DMS153 treated with DMSO at 0.1 percent for 48 hours (cell line): ENCODE measurements around the gene CPT1A.
"Not testable (repeated sequence)": the region's sequence is repeated elsewhere in the genome, so short reads cannot be mapped to it uniquely, and the experiment has no call there.

Experiments
- DNase-seq: peaks from one replicate; lab custom pipeline; 2025; ENCODE audit not compliant: unreplicated experiment; lab: John Stamatoyannopoulos, UW

The CPT1A gene

DNA sequence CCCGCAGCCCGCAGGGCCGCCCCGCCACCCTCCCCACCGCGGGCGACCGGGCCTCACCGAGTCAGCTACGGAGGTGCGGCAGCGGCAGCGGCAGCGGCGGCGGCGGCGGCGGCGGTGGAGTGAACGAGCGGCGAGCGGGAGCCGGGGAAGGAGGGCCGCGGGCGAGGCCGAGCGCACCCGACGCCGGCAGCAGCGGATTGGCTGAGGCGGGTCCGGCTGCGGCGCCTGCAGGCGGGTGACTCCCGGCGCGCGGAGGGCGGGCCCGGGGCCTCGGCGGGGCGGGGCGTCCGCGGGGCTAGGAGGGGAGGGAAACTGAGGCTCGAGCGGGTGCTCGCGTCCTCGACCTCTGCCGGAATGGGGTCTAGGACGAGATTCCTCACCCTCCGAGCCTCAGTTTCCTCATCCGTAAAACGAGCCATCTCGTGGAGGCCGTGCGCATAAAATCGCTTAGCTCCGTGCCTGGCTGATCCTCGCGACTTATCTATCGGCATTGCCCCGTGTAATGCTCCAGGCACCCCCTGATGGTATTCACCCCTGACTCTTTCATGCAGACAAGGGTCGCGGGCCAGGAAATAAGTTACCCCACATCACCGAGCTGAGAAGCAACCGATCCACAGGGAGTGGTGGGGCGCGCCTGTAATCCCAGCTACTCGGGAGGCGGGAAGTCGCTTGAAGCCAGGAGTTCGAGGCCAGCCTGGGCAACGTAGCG, at the start of gene CPT1A:
TSS of gene CPT1A (minus strand) at position 199 of the 709 bp plus-strand sequence. CDS start 26,442 bp downstream, outside the sequence.
- DNase-seq = peak; percentile 32

DNA sequence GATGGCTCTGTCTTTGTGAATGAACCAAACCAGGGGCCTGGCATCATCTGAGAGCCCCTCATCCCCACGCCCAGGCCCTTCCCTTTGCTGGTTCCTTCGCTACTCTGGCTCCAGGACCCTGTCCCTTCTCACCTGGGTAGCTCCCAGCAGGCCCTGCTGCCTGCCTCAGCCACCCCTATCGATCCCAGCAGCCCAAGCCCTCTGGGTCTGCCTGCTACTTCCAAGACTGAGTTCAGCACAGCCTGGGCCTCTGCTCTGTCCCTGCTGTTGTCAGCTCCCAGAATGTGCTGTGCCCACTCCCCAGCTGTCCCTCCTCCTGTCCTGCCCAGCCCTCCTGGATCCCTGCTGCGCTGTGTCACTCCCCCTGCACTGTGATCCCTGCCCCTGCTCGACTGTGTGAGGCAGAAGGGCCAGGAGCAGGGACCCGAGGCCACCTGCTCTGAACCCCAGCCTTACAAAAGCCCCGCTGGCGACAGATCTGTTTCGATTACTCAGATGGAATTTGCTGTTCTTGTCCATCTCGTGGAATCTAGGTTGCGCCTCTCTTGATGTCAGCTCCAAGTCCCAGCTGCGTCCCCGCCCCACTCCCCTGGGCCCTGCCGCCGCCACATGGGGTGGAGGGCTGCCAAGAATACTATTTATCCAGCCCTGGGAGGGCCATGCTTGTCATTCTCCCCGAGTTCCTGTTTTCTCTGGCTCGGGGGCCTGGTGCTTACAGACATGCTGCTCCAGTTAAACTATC, 48.9 kb upstream of the CPT1A start:
- no peak for DNase-seq

DNA sequence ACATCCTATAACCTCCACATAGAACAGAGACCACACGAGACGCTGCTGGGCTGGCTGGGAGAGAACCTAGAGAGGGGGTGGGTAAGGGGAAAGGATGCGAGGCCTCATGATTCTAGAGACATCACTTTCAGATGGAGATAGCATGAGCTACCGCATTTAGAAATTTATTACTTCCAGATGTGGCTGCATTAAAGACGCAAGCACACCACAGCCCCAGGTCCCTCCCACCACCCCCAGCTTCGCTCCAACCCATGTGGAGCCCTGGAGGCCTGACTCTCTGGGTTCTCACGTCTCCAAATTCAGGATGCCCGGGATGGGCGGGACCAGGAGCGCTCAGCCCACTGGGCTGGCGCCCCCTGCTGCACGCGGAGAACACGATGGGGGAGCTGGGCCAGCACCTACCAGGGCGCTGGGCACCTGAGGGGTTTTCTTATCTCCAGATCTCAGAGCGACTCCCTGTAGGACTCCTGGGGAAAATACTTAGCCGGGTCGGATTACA, 48.3 kb upstream of the CPT1A start:
- DNase-seq = no peak

DNA sequence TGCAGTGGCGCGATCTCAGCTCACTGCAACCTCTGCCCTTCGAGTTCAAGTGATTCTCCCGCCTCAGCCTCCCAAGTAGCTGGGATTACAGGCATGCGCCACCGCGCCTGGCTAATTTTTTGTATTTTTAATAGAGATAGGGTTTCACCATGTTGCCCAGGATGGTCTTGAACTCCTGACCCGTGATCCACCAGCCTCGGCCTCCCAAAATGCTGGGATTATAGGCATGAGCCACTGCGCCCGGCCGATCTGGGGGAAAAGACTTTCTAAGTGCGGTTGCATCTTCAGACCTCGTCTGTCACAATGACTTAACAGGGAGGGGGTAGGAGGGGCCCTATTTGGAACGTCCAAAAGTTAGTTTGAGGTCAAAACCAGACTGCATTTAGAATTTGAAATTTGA, 43.1 kb upstream of the CPT1A start:
- DNase-seq = not testable (repeated sequence)

DNA sequence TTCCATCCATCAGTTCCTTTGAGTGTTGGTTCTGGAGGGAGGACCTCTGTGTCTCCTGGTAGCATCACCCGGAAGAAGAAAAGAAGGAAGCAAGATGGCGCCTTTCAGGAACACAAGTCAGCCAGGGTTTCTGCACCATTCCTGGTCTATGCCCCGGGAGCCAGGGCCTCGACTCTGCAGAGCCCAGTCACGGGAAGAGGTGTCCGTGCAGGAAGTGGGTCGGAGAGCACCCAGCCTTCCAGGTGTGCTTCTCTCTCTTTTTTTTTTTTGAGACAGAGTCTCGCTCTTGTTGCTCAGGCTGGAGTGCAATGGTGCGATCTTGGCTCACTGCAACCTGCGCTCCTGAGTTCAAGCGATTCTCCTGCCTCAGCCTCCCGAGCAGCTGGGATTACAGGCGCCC, 40.7 kb upstream of the CPT1A start:
- DNase-seq = no peak

DNA sequence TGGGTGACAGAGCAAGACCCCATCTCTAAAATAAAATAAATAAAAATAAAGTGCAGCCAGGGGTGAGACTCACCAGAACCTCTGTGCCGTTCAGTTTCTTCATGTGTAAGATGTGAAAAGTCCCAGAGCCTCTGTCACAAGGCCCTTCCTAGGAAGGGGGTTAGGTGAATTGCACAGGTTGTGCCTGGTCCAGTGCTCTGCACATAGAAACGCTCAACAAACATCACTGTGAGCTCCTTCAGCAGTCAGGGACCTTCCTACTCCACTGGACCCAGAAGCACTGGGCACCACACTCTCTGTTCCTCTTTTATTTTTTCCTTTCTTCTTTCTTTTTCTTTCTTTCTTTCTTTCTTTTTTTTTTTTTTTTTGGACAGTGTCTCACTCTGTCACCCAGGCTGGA, 39.6 kb upstream of the CPT1A start:
- no peak for DNase-seq

DNA sequence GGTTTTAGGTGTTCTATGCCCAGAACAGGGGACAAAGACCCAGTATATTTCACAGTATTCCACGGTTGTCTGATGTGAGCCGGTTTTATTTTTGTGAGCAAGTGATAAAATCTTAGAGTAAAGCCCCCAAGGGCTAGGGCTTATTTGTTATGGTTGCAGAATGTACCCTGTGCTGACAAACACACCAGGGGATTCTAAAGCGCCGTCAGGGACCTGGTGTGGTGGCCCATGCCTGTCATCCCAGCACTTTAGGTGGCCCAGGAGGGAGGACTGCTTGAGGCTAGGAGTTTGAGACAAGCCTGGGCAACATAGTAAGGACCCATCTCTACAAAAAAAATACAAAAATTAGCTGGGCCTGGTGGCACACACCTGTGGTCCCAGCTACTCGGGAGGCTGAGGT, 39.1 kb upstream of the CPT1A start:
- DNase-seq = no peak

DNA sequence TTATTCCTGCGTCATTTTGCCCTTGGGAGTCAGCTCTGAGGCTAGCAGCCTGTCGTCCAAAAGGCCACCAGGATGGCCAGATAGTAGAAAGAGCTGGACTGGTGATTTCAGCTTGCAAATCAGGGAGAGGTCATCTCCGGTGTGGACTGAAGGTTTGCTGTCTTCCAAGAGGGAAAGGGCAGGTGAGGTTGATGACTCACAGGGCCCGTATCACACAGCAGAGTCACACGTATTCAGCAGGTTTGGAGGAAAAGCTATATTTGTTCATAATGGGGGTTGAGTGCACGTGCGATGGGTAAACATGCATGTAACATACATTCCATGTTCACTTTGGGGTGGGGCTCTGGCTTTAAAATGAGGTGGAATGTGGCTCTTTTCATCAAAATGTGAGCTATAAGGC, 36.3 kb upstream of the CPT1A start:
- no peak for DNase-seq

DNA sequence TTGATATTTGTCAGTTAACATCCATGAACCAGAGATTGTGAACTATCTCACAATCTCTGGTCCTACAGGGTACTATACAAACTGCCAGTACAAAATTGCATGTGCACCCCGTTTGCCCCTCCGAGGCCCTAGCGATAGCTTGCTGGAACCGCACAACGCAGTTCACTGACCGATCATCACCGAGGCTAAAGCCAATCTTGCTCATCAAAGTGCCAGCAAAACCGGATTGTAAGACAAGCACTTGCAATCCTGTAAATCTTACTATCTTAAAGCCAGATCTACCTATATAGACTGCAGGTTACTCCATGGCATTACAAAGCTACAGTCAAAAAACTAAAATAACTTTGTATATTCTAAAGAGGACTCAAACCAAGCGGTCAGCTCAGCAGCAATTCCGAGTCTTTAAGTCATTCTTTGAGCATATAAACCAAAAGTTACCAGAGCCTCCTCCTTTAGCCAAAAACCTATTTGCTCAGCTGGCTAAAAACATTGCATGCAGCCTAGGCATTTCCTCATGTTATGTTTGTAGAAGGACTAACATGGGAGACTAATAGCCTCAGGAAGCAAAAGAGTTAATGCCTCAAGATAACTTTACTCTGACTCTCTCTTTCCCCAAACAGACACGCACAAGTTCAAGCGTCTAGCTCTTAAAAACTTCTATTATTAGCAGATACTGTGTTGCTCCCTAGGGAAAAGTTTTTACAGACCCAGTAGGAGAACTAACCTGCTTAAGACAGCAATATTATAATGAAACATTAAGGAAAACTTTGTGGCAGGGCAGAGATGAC, 30.7 kb upstream of the CPT1A start:
- DNase-seq = no peak

DNA sequence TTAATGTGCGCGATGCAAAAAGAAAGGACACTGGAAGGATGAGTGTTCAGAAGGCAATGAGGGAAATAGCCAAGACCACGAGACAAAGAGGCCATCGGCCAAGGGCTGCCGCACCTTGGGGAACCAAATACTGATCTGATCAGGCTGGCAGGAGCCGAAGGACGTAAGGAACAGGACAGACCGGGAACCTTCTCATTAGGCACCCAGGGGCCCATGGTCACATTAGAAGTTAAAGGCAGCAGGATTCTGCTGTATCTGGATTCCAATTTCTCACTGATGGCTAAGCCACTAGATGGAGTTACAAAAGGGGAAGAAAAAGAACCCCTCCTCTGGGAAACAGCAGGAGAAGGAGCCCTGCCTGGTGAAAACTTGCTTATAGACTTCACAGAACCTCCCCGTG, 28.8 kb upstream of the CPT1A start:
- DNase-seq = no peak

DNA sequence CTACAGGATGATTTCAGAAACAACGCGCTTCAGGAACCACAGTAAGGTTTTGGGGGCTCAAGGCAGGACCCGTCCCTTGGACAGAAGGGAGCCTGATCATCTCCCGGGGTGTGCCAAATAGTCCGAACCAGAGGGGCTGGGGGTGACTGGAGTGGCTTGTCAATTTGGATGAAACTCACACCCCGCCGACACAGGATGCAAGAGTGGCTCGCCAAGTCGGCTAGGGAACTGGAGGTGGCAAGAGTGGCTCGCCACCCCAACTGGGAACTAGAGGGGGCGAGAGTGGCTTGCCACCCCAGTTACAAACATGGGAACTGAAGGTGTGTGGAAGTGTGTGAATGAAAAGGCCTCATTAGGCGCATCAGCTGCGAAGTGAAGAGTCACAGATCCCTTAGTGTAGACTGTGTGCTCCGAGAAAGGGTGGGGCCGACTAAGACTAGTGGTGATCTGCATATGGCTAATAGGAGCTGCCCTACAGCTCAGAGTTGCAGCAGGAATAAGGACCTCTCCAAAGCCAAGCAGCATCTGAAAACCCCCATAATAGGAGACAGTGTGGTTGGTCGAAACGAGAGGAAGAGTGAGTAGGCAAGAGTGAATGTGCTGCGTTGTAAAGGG, 26.6 kb upstream of the CPT1A start:
- no peak for DNase-seq

DNA sequence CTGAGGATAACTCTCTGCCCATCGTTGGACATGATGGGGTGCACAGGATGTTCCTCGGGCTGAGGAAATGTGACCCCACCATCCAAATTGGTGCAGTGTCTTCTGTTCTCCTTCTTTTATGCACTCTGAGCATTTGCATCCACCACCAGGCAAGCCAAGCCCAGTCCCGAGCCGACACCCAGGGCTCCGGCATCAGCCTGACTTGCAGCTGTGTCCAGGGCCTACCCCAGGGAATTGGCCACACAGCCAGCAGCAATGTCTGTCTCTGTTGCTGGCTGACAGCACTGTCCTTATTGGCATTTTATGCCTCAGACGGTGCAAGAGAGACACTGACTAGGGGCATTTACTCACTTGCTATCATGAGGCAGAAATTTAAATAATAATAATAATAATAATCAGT, 25.4 kb upstream of the CPT1A start:
- no peak for DNase-seq

DNA sequence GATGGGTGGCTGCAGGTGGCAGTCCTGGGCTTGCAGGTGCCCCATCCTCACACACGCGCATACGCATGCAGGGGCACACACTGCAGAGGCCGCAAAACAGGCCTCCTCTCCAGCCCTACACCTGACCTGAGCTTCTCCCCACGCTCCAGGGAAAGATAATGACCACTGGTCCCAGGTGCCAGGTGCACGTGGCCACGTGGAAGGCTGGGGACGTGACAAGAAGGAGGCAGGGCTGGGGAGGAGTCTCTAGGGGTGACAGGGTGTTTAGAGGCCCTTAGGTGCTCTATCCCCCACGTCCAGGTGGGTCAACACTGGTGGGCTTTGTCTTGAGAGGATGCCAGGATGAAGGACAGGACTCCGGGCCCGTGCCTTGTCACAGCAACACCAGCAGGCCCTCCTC, 23.5 kb upstream of the CPT1A start:
- DNase-seq = no peak

DNA sequence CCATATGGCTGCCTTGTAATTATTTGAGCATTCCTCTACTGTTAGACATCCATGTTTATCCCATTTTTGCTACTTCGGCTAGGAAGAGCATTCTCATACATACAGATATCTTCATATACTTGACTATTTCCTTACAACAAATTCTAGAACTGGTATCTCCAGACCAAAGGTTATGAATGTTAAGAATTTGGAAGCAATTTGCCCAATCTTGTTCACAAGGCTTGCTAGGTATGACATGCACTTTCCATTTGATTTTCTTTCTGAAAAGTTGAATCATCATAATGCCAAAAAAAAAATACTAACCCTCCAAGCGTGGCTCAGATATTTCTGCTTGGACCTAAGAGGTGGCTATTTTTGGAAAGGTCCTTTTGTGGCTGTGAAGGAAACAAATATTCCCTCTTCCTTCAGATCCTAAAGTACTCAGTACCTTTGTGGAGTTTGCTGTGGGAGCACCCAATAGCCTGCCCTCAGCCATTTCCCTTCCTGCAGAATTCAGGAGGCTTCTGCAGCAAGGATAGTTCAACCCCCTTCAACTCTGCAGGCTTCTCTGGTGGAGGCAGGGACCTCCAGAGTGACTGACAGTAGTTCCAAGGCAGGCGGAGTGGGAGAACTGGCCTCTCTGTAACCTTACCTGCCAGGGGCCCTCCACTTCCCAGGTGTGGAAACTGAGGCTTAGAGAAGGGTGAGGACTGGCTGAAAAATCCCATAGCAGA, 22.0 kb upstream of the CPT1A start:
- DNase-seq = no peak

DNA sequence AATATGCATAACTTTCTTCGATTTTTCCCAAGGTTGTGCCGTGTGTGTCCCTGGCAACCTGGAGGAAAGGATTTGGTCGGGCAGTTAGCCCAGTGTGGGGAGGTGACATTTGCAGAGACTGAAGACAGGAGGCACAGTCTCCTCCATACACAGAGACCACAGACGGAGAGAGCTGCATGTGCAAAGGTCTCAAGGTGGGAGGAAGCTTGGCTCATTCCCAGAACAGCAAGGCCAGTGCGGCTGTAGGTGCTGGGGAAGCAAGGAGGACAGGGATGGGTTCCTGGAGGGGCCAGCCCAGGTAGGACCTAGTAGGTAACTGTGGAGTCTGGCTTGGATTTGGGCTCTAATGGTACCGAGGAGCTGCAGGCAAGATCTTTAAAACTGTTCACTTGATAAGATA, 20.7 kb upstream of the CPT1A start:
- no peak for DNase-seq

DNA sequence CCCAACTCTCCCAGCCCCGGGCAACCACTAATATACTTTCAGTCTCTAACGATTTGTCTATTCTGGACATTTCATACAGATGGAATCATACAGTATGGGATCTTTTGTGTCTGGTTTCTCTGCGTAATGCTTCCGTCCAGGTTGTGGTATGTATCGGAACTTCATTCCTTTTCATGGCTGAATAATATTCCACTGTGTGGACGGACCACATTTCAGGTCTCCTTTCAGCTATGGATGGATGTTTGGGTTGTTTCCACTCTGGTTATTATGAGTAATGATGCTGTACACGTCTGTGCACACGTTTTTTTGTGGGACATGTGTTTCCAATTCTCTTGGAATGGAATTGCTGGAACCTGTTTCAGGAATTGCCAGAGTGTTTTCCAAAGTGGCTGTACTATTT, 17.4 kb upstream of the CPT1A start:
- DNase-seq = no peak

DNA sequence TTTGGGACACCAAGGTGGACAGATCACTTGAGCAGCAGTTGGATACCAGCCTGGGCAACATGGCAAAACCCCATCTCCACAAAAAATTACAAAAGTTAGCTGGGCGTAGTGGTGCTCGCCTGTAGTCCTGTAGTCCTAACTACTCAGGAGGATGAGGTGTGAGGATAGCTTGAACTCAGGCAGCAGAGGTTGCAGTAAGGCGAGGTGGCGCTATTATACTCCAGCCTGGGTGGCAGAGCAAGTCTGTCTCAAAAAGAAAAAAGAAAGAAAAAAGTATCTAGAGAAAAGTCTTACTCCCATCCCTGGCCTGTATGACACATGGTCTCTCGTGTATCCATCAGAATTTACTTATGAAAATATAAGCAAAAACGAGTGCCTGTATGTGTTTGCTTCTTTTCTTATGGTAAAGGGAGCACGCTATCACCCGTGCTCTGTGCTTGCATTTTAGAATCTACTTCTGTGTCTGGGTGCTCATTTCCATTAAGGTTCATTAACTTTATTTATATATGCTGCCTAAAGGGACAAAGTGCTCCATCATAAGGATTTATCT, 15.4 kb upstream of the CPT1A start:
- no peak for DNase-seq

DNA sequence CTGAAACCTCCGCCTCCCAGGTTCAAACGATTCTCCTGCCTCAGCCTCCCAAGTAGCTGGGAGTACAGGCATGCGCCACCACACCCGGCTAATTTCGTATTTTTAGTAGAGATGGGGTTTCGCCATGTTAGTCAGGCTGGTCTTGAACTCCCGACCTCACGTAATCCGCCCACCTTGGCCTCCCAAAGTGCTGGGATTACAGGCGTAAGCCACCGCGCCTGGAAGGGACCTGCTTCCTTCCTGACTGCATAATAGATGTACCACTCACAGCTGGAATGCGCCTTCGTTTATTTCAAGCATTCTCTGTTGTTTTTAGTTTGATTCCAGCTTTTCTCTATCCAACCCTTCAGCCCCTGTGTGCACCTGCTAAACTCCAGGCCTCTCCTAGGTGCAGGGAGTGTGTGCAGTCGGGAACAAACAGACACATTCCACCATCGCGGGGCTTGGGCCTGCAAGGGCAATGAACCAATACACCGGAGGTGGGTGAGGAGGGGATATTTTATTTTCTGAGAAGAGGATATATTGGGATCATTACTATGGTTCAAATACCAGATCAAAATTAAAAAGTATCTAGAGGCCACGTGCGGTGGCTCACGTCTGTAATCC, 14.8 kb upstream of the CPT1A start:
- DNase-seq = not testable (repeated sequence)

DNA sequence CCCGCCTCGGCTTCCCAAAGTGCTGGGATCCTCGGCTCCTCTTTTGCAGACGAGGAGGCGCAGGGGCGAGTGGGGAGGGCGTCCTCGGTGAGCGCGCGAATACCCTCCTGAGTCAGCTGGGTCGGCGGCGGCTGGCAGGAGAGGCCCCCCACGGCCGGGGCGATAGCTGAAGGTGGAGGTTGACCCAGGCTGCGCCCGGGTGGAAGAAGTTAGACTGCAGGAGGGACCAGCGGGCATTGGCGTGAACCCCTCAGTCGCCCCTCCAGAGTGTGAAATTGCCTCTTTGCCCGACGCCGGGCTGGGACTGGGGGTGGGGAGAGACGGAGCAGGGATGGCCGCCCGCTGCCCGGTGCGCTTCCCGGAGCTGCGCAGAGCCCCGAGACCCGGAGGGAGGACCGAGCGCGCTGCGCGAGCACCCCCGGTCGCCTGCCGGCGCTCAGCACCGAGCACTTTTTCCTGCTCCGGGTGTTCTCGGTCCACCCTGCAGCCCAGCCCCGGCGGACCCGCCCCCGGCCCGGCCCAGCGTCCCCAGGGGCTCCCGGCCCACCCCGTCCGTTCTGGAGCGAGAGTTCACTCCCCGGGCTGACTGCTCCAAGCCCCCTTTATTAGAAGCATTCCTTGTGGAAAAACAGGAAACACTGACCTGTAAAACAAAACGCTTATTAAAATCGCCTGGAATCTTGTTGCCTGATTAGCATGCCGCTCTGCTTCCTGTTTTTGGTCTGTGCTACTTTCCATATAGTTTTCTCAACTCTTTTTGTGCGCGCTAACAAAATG, 13.7 kb upstream of the CPT1A start:
- DNase-seq = no peak
